ENCODE measurements around the gene PLCB1.

DNA sequence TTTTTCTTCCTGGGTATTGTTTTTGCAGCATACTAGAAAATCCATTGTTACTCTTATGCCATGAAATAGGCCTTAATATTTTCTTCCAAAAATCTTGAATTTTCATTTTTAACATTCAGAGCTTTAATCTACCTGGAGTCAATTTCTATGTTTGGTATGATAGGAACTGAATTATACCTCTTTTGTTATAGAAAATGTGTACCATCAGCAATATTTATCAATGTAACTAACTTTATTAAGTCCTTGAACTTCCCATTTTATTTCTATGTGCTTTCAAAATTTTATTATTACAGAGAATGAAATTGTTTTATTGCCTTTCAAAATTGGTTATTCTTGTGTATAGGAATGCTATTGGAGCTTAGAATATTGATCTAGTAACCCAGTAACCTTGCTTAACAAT is 68.2 kb downstream of the PLCB1 start:
- TF ChIP-seq, protein P1, sequence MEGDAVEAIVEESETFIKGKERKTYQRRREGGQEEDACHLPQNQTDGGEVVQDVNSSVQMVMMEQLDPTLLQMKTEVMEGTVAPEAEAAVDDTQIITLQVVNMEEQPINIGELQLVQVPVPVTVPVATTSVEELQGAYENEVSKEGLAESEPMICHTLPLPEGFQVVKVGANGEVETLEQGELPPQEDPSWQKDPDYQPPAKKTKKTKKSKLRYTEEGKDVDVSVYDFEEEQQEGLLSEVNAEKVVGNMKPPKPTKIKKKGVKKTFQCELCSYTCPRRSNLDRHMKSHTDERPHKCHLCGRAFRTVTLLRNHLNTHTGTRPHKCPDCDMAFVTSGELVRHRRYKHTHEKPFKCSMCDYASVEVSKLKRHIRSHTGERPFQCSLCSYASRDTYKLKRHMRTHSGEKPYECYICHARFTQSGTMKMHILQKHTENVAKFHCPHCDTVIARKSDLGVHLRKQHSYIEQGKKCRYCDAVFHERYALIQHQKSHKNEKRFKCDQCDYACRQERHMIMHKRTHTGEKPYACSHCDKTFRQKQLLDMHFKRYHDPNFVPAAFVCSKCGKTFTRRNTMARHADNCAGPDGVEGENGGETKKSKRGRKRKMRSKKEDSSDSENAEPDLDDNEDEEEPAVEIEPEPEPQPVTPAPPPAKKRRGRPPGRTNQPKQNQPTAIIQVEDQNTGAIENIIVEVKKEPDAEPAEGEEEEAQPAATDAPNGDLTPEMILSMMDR (IDR thresholded peaks at IDR 0.05; ENCODE audit: low read length): no peak
- TF ChIP-seq EZH2 (IDR thresholded peaks at IDR 0.05; ENCODE audit: borderline replicate concordance, low read length): no peak
